PFSK-1 (cell line): ENCODE data around the gene BMPR2.

ENCODE experiments used
- FOXP2 ChIP-seq: optimal IDR thresholded peaks from 2 replicates; pipeline ENCODE3; 2011; ENCODE audit warnings: borderline replicate concordance, control low read depth, inconsistent platforms; ENCODE audit not compliant: insufficient read depth; ENCODE audit errors: extremely low read length, extremely low read depth
- POLR2AphosphoS5 ChIP-seq: IDR thresholded peaks from 2 replicates; pipeline ENCODE4 v1.6.1; 2012; ENCODE audit warnings: low read depth, mild to moderate bottlenecking, control low read depth, low read length, moderate library complexity
- SIN3A ChIP-seq: IDR thresholded peaks from 2 replicates; pipeline ENCODE4 v1.6.1; 2012; ENCODE audit warnings: mild to moderate bottlenecking, low read length, moderate library complexity, borderline replicate concordance; ENCODE audit not compliant: insufficient read depth
- TAF1 ChIP-seq: IDR thresholded peaks from 2 replicates; pipeline ENCODE4 v1.6.1; 2012; ENCODE audit warnings: low read length, control low read depth, borderline replicate concordance; ENCODE audit not compliant: insufficient read depth
- TF ChIP-seq, protein P1 (sequence below), 2 experiments: IDR thresholded peaks; 2 replicates each; pipeline versions ENCODE4 v1.6.1 to v1.8.0; 2011 to 2012; ENCODE audit warnings: low read depth in 2 of 2, low read length in 2 of 2, control low read depth in 1 of 2, inconsistent platforms in 1 of 2, mild to moderate bottlenecking in 1 of 2, moderate library complexity in 1 of 2; ENCODE audit not compliant: insufficient read depth in 1 of 2

- TF ChIP-seq, protein P1, sequence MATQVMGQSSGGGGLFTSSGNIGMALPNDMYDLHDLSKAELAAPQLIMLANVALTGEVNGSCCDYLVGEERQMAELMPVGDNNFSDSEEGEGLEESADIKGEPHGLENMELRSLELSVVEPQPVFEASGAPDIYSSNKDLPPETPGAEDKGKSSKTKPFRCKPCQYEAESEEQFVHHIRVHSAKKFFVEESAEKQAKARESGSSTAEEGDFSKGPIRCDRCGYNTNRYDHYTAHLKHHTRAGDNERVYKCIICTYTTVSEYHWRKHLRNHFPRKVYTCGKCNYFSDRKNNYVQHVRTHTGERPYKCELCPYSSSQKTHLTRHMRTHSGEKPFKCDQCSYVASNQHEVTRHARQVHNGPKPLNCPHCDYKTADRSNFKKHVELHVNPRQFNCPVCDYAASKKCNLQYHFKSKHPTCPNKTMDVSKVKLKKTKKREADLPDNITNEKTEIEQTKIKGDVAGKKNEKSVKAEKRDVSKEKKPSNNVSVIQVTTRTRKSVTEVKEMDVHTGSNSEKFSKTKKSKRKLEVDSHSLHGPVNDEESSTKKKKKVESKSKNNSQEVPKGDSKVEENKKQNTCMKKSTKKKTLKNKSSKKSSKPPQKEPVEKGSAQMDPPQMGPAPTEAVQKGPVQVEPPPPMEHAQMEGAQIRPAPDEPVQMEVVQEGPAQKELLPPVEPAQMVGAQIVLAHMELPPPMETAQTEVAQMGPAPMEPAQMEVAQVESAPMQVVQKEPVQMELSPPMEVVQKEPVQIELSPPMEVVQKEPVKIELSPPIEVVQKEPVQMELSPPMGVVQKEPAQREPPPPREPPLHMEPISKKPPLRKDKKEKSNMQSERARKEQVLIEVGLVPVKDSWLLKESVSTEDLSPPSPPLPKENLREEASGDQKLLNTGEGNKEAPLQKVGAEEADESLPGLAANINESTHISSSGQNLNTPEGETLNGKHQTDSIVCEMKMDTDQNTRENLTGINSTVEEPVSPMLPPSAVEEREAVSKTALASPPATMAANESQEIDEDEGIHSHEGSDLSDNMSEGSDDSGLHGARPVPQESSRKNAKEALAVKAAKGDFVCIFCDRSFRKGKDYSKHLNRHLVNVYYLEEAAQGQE (IDR thresholded peaks at IDR 0.05; ENCODE audit: insufficient read depth in 1 of 2, low read depth in 2 of 2, low read length in 2 of 2) = no peak
- no peak for TF ChIP-seq POLR2AphosphoS5
- no peak for TF ChIP-seq TAF1
- no peak for TF ChIP-seq FOXP2
- TF ChIP-seq SIN3A = no peak
Observed at GRCh38 chr2:202373490-202373889, 2.6 kb upstream of the BMPR2 start.
